ENCODE results near the gene CDV3.

GRCh38 chr3:133629146-133629545 lies 55.7 kb downstream of the CDV3 start:
- TF ChIP-seq GATA2 (IDR thresholded peaks at IDR 0.05; ENCODE audit: low read depth, low read length), result no peak
- TF ChIP-seq GATA3 (IDR thresholded peaks at IDR 0.05; ENCODE audit: low read depth, low read length), result no peak
